OCI-LY7 (cell line): ENCODE data around the gene FGF21. TPM values are rescaled to one million over a fixed set of nuclear protein-coding genes. Genes with fewer than 3 reads are reported as not detected.

Source experiments
- BruUV-seq: library from RNA; stranded (reverse); fragments of 400-500 nt; replicated peaks from 2 replicates; lab custom pipeline; 2021; lab: Mats Ljungman, UMichigan
- CTCF ChIA-PET: fragments of 300-600 bp; sonication (Branson Sonifier 250); formaldehyde crosslinking; loops from one replicate; lab custom pipeline; 2022; ENCODE audit warnings: antibody characterized with exemption; ENCODE audit not compliant: unreplicated experiment; lab: Charles Lee
- POLR2A ChIA-PET: fragments of 300-600 bp; sonication (Branson Sonifier 250); formaldehyde crosslinking; loops from one replicate; lab custom pipeline; 2022; ENCODE audit warnings: antibody characterized with exemption; lab: Charles Lee
- DNase-seq: peaks from one replicate; pipeline ENCODE4 v3.0.0-alpha.2; 2015; ENCODE audit warnings: low spot score
- H2AFZ ChIP-seq: fragments of 200-600 bp; sonication (generic), shearing (Covaris generic); 2 replicates; pipeline ENCODE4 v1.6.1; 2014; ENCODE audit warnings: mild to moderate bottlenecking, antibody characterized with exemption, low read length, moderate library complexity
- H3K27ac ChIP-seq: fragments of 200-600 bp; sonication (generic); 2 replicates; pipeline ENCODE4 v1.5.1; 2014; ENCODE audit warnings: mixed run types, low read depth, mild to moderate bottlenecking, moderate library complexity, low read length, inconsistent platforms; ENCODE audit not compliant: poor library complexity, severe bottlenecking
- H3K36me3 ChIP-seq: fragments of 200-600 bp; sonication (generic); 2 replicates; pipeline ENCODE4 v1.6.1; 2014; ENCODE audit warnings: mild to moderate bottlenecking, antibody characterized with exemption, low read length, moderate library complexity, mixed read lengths; ENCODE audit not compliant: insufficient read depth
- H3K4me1 ChIP-seq: fragments of 200-600 bp; sonication (generic); 2 replicates; pipeline ENCODE4 v1.5.1; 2014; ENCODE audit warnings: mild to moderate bottlenecking, low read length; ENCODE audit not compliant: insufficient read depth, poor library complexity, severe bottlenecking
- H3K4me2 ChIP-seq: fragments of 200-600 bp; sonication (generic); 2 replicates; pipeline ENCODE4 v1.6.1; 2014; ENCODE audit warnings: mild to moderate bottlenecking, low read length
- H3K4me3 ChIP-seq: fragments of 200-600 bp; sonication (generic); 2 replicates; pipeline ENCODE4 v1.5.1; 2014; ENCODE audit warnings: mild to moderate bottlenecking, low read depth, low read length; ENCODE audit not compliant: poor library complexity, severe bottlenecking
- H3K79me2 ChIP-seq: fragments of 200-600 bp; sonication (generic); 2 replicates; pipeline ENCODE4 v1.6.1; 2016; ENCODE audit warnings: low read depth, mild to moderate bottlenecking, low read length, moderate library complexity, mixed read lengths; ENCODE audit not compliant: insufficient read depth
- H3K9me2 ChIP-seq: fragments of 200-600 bp; sonication (generic); 2 replicates; pipeline ENCODE4 v1.6.1; 2016; ENCODE audit warnings: mild to moderate bottlenecking, low read length, mixed read lengths; ENCODE audit not compliant: insufficient read depth
- H3K9me3 ChIP-seq: fragments of 200-600 bp; sonication (generic); 2 replicates; pipeline ENCODE4 v1.6.1; 2014; ENCODE audit warnings: mild to moderate bottlenecking, mixed run types, low read length, mixed read lengths
- H4K20me1 ChIP-seq: fragments of 200-600 bp; sonication (generic); 2 replicates; pipeline ENCODE4 v1.6.1; 2014; ENCODE audit warnings: mild to moderate bottlenecking, antibody characterized with exemption, low read length, moderate library complexity, mixed read lengths; ENCODE audit not compliant: insufficient read depth
- EZH2phosphoT487 ChIP-seq: fragments of 200-600 bp; sonication (generic); IDR thresholded peaks from 2 replicates; pipeline ENCODE4 v1.6.1; 2018; ENCODE audit warnings: low read depth, borderline replicate concordance, mild to moderate bottlenecking, mixed run types, antibody characterized with exemption, low read length, moderate library complexity, mixed read lengths
- intact Hi-C: fragments of 100-400 bp; cut with micrococcal nuclease; formaldehyde crosslinking; loops from one replicate; pipeline ENCODE4 v1.10.0; 2022; ENCODE audit not compliant: unreplicated experiment
- total RNA-seq, 2 experiments: library from RNA; depleted of rRNA in 1 of 2; stranded (reverse); fragments of >200 nt in 1 of 2; shearing (Covaris generic) in 1 of 2; gene quantifications; 2 replicates each; pipeline ENCODE4 v1.2.3, GENCODE V29; 2014 to 2022
- TF ChIP-seq, protein P1 (sequence below): fragments of 200-600 bp; sonication (generic); conservative IDR thresholded peaks from 2 replicates; pipeline ENCODE4 v1.5.1; 2014; ENCODE audit warnings: mild to moderate bottlenecking, antibody characterized with exemption, low read length, moderate library complexity, mixed read lengths

Gene FGF21
- total RNA-seq, 2 experiments from 2014 or later = not detected

- TF ChIP-seq EZH2phosphoT487 = no peak
- TF ChIP-seq, protein P1, sequence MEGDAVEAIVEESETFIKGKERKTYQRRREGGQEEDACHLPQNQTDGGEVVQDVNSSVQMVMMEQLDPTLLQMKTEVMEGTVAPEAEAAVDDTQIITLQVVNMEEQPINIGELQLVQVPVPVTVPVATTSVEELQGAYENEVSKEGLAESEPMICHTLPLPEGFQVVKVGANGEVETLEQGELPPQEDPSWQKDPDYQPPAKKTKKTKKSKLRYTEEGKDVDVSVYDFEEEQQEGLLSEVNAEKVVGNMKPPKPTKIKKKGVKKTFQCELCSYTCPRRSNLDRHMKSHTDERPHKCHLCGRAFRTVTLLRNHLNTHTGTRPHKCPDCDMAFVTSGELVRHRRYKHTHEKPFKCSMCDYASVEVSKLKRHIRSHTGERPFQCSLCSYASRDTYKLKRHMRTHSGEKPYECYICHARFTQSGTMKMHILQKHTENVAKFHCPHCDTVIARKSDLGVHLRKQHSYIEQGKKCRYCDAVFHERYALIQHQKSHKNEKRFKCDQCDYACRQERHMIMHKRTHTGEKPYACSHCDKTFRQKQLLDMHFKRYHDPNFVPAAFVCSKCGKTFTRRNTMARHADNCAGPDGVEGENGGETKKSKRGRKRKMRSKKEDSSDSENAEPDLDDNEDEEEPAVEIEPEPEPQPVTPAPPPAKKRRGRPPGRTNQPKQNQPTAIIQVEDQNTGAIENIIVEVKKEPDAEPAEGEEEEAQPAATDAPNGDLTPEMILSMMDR = peak; percentile 36; the same call in 1 of the 2 replicates
- H3K36me3 ChIP-seq = no peaks in the 10 kb centered on the region
- peaks cover 22% of the 10 kb centered on the region for H3K4me1 ChIP-seq
- peak overlapping the region; percentile 78 for H3K4me2 ChIP-seq
- no TSS peak for BruUV-seq
- ChIA-PET POLR2A (interaction anchor here (0.6 to 1.7 kb wide), 3 partner anchors 12 to 72 kb away, joined by 4 to 5 read pairs (median 4); no protein-coding TSS in a partner anchor), CTCF (no interaction called here)
- DNase-seq = peak; percentile 30
- no peak overlapping the region for H3K27ac ChIP-seq
- H2AFZ ChIP-seq = peak overlapping the region; percentile 88
- no peaks in the 10 kb centered on the region for H4K20me1 ChIP-seq
- H3K9me3 ChIP-seq = no peaks in the 10 kb centered on the region
- intact Hi-C loops = no loop called here
- no peaks in the 10 kb centered on the region for H3K9me2 ChIP-seq
- no peaks in the 10 kb centered on the region for H3K79me2 ChIP-seq
- peak overlapping the region; percentile 74 for H3K4me3 ChIP-seq
These were observed 42.1 kb upstream of the FGF21 start for GRCh38 chr19:48713041-48713863.

GRCh38 chr19:48713864-48714755 is 41.2 kb upstream of the FGF21 start:
- CTCF ChIA-PET = no interaction called here
- BruUV-seq = no TSS peak

More at GRCh38 chr19:48713864-48714755, 41.2 kb upstream of the FGF21 start:
- no peaks in the 10 kb centered on the region for H4K20me1 ChIP-seq
- peak overlapping the region; percentile 94 for H3K4me2 ChIP-seq
- no peaks in the 10 kb centered on the region for H3K36me3 ChIP-seq
- POLR2A ChIA-PET = interaction anchor here (0.5 to 1.7 kb wide), 2 partner anchors 11 to 229 kb away, joined by 4 to 5 read pairs; no protein-coding TSS in a partner anchor
- no peaks in the 10 kb centered on the region for H3K9me3 ChIP-seq
- peaks cover 22% of the 10 kb centered on the region for H3K4me1 ChIP-seq
- no peaks in the 10 kb centered on the region for H3K79me2 ChIP-seq
- peak; percentile 99 for DNase-seq
- intact Hi-C loops = loop anchor here (1.0 to 2.0 kb wide), 3 partner anchors 25 to 95 kb away; partner anchors contain the start of genes RPL18 and SPHK2
- peak overlapping the region; percentile 74 for H3K4me3 ChIP-seq
- H3K9me2 ChIP-seq = no peaks in the 10 kb centered on the region
- H2AFZ ChIP-seq = peak overlapping the region; percentile 88
- TF ChIP-seq EZH2phosphoT487 = no peak
- TF ChIP-seq, protein P1 = no peak
- peak overlapping the region; percentile 33 for H3K27ac ChIP-seq
